ENCODE measurements around the gene DPH2.

DPH2 gene

DNA sequence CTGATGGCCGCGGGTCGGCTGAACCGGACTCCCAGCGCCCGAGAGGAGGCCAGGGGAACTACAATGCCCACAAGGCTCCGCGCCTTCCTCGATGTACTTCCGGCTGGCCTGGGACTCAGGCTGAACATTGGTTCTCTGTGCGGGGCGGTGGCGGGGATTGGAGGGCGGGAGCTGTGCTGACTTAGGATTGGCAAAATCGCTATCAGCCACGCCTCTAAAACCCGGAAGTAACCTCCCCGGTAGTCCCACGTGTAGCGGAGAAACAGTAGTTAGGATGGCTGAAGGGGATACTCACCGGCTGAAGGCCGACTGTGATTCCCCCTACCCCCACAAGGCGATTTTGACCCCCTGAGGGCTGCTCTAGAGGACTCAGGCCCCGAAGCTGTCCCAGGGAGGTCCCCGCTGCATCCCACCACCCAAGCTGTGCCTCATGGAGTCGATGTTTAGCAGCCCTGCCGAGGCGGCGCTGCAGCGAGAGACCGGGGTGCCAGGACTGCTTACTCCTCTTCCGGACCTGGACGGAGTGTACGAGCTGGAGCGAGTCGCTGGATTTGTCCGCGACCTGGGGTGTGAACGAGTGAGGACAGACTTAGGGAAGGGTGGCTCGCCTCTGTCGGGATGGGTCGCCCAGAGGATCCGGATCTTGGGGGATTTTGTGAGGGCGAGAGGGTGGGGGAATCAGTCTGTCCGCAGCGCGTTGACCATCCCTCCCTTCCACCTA is at the start of gene DPH2:
TSS of gene DPH2 (plus strand) at position 265 of the 721 bp plus-strand sequence. CDS start at position 431, 166 bp downstream.
- peak; percentile 97 for DNase-seq

GRCh38 chr1:43921022-43921421 is 48.8 kb upstream of the DPH2 start:
- DNase-seq: no peak

GRCh38 chr1:43924516-43924915 is 45.3 kb upstream of the DPH2 start:
- DNase-seq: no peak

DNA sequence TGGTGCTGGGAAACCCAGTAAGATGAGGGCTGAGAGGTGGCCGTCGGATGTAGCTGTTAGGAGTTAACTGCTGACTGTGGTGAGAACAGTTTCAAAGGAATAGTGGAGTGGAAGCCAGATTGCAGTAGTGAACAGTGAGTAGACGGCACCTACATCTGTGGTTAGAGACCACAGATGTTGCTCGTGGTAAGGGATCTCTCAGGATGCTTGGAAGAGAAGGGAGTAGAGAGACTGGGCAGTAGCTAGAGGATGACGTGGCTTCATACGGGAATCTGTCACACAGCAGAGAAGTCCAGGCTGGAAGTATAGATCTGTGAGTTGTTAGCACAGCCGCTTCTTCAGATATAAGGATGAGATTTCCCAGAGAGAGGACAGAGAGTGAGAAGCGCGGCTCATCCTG is 44.0 kb upstream of the DPH2 start:
- no peak for DNase-seq

DNA sequence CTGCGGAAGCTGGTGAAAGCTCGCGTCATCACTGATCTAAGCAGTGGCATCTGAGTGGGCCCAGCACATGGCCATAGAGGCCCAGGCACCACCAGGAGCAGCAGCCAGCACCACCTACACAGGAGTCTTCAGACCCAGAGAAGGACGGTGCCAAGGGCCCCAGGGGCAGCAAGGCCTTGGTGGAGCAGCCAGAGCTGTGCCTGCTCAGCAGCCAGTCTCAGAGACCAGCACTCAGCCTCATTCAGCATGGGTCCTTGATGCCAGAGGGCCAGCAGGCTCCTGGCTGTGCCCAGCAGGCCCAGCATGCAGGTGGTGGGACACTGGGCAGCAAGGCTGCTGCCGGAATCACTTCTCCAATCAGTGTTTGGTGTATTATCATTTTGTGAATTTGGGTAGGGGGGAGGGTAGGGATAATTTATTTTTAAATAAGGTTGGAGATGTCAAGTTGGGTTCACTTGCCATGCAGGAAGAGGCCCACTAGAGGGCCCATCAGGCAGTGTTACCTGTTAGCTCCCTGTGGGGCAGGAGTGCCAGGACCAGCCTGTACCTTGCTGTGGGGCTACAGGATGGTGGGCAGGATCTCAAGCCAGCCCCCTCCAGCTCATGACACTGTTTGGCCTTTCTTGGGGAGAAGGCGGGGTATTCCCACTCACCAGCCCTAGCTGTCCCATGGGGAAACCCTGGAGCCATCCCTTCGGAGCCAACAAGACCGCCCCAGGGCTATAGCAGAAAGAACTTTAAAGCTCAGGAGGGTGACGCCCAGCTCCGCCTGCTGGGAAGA is 39.5 kb upstream of the DPH2 start:
- no peak for DNase-seq

GRCh38 chr1:43930949-43931275 is 38.9 kb upstream of the DPH2 start:
- no peak for DNase-seq

DNA sequence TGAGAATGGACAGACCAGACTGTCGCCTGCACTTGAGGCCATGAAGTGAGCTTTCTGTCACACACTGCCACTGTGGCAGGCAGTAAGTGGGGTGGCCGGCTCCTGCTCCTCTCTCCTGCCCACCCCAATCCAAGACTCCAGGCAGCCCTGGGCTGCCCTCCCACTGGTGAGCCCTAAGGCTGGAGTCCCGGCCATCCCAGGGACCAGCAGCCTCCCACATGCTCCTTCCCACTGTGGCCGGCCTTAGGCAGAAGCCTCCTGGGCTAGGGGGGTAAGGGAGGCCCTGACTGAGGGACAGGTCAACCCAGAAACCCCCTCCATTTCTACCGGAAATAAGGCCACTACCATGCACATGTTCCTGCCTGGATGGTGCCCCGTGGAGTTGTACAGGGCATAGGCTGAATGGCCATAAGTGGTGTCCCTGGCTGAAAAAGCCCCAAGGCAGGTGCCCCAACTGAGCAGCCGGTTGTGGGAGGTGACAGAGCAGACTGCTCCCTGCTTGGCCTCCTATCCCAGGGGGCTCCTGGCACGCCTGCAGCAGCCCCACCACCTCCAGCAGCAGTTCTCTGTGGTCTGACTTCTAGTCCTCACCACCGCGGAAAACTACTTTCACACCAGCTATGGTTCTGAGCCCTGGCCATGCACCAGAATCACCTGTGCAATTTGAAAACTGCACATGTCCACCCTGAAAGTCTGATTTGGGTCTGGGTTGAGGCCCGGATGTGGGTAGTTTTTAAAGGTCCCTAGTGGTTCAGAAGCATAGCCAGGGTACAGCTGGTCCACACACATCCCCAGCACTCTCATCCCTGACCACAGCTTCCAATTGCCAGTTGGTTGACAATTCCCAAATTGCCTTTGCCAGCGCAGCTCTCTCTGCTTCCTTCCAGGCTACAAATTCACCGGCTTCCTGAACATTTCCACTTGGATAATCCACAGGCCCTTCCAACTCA is 37.8 kb upstream of the DPH2 start:
- no peak for DNase-seq

DNA sequence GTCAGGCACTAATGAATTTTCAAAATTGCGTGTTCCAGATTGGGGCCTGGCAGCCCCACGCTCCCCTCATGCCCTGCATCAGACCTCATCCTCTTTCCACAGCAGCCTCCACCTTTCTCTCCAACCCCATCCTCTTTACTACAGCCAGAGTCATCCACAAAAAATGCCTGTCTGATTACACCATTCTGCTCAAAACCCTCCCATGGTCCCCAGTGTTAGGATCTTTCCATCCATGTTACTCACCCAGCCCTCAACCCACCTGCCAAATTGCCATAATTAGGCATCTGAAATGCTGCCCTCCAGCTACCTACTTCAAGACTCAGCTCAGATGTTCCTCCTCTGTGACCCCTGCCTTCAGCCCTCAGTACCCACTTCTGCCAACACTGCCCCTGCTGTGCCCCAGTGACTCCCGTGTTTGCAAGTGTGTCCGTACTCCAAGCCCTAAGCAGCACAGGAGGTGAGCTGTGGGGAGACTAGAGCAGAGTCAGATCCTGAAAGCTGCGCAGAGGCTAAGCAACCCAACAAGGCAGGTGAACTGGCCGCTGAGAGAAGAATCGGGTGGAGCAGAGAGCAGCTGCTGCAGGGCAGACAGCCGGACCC is 36.9 kb upstream of the DPH2 start:
- DNase-seq: no peak

DNA sequence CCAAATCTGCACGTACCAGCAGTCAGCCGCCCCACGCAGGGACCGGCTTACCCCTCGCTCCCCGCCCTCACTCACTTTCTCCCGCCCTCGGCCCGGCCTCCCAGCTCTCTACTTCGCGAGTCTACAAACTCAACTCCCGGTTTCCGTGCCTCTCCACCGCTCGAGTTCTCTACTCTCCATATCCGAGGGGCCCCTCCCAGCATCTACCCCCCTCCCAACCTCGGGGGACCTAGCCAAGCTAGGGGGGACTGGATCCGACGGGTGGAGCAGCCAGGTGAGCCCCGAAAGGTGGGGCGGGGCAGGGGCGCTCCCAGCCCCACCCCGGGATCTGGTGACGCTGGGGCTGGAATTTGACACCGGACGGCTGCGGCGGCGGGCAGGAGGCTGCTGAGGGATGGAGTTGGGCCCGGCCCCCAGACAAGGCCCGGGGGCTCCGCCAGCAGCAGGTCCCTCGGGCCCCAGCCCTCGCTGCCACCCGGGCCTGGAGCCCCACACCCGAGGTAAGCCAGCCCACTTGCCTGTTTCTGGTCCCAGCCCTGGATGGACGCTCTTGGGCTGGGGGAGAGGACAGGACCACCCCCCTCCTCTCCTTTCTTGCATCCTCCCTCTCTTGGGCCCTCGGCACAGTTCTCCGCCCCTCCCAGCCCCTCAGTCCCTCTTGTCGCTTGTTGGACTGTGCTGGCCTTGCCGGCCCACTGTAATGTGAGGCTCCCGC is 36.3 kb upstream of the DPH2 start, which contains the start of gene ARTN:
TSS of gene ARTN (plus strand) at position 416 of the 715 bp plus-strand sequence. CDS start 1,856 bp downstream, outside the sequence.
- no peak for DNase-seq

- peak; percentile 46 for DNase-seq
Measured at GRCh38 chr1:43934101-43934985, 35.5 kb upstream of the DPH2 start.

GRCh38 chr1:43934986-43935324 is 34.9 kb upstream of the DPH2 start:
- no peak for DNase-seq

DNA sequence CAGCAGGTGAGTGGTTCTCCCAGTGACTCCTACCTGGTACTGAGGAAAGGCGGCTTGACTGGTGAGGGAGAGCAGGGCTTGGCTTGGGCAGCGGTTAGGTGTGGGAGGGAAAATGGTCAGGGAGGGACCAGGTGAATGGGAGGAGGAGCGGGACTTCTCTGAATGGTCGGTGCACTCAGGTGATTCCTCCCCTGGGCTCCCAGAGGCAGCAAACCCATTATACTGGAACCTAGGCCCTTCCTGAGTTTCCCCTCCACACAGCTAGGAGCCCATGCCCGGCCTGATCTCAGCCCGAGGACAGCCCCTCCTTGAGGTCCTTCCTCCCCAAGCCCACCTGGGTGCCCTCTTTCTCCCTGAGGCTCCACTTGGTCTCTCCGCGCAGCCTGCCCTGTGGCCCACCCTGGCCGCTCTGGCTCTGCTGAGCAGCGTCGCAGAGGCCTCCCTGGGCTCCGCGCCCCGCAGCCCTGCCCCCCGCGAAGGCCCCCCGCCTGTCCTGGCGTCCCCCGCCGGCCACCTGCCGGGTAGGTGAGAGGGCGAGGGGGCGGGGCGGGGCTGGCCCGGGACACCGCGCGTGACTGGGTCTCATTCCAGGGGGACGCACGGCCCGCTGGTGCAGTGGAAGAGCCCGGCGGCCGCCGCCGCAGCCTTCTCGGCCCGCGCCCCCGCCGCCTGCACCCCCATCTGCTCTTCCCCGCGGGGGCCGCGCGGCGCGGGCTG is 33.9 kb upstream of the DPH2 start:
- DNase-seq: no peak

DNA sequence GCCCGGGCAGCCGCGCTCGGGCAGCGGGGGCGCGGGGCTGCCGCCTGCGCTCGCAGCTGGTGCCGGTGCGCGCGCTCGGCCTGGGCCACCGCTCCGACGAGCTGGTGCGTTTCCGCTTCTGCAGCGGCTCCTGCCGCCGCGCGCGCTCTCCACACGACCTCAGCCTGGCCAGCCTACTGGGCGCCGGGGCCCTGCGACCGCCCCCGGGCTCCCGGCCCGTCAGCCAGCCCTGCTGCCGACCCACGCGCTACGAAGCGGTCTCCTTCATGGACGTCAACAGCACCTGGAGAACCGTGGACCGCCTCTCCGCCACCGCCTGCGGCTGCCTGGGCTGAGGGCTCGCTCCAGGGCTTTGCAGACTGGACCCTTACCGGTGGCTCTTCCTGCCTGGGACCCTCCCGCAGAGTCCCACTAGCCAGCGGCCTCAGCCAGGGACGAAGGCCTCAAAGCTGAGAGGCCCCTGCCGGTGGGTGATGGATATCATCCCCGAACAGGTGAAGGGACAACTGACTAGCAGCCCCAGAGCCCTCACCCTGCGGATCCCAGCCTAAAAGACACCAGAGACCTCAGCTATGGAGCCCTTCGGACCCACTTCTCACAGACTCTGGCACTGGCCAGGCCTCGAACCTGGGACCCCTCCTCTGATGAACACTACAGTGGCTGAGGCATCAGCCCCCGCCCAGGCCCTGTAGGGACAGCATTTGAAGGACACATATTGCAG is 33.2 kb upstream of the DPH2 start:
- peak; percentile 16 for DNase-seq

DNA sequence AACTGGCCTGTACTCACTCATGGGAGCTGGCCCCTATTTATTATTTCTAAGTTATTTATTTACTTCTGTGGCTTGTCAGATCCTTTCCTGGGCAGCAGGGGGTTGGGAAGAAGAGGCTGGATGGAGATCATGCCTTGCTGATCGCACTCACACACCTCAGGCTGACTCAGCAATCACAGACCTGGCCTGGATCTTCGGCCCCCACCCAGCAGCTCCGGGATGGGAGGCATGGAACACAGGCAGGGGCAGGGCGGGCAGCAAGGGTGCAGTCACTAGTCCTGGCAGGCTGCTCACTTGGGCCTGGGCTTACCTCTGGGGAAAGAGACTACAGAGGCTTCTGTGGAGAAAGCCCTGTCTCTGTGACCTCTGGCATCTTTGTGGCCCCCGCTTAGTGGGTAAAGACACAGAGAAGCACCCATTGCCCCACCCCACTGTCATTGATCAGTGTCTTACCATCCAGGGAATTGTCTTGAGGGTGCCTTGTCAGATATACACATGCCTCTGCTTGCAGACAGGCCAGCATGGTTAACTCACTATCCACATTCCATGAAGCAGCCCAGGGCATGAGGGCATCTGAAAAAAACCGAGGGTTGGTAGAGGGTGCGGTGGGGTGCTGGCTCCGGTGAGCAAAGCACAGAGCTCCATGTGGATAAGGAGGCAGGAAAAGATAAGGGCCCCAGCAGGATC is 32.5 kb upstream of the DPH2 start:
- no peak for DNase-seq

DNA sequence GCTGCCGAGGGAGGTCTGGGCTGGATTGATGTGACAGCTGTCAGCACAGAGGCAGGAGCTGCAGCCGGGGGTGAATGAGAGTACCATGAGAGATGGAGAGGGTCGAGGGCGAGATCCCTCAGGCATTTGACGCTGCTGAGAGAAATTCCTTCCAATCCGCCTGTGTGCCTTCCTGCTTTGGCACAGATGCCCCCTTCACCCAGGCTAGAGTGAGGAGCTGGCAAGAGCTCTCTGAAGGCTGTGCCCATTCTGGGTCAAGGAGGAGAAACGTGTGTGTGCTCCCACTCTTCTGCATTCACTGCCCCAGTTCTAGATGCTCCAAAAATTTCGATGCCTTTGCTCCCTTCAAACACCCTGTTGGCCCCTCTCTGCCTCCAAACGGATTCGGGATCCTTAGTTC is 31.4 kb upstream of the DPH2 start:
- no peak for DNase-seq

- DNase-seq: peak; percentile 38
Measured at GRCh38 chr1:43938892-43939587, 30.8 kb upstream of the DPH2 start.

- DNase-seq: no peak
Measured at GRCh38 chr1:43942411-43942810, 27.4 kb upstream of the DPH2 start.

- no peak for DNase-seq
Measured at GRCh38 chr1:43944860-43945259, 24.9 kb upstream of the DPH2 start.

All from midbrain (tissue), 1 donor.